C4-2B (cell line): Measurements from ENCODE around the gene GAA.
"Not testable (repeated sequence)": the region's sequence is repeated elsewhere in the genome, so short reads cannot be mapped to it uniquely, and the experiment has no call there.

Experiments used
- ZFX ChIP-seq: fragments of 450-650 bp; IDR thresholded peaks from 2 replicates; pipeline ENCODE4 v1.6.1; 2017
- TF ChIP-seq, protein P1 (sequence below): fragments of 450-650 bp; conservative IDR thresholded peaks from 2 replicates; pipeline ENCODE4 v1.5.1; 2017; ENCODE audit warnings: mild to moderate bottlenecking

DNA sequence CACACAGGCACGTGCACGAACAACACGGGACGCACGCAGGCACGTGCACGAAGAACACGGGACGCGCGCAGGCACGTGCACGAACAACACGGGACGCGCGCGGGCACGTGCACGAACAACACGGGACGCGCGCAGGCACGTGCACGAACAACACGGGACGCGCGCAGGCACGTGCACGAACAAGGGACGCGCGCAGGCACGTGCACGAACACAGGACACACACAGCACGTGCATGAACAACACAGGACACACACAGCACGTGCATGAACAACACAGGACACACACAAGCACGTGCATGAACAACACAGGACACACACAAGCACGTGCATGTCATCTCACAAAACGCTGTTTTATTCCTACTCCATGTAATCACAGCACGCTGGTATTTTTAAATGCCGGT, 11.2 kb upstream of the GAA start:
- TF ChIP-seq, protein P1, sequence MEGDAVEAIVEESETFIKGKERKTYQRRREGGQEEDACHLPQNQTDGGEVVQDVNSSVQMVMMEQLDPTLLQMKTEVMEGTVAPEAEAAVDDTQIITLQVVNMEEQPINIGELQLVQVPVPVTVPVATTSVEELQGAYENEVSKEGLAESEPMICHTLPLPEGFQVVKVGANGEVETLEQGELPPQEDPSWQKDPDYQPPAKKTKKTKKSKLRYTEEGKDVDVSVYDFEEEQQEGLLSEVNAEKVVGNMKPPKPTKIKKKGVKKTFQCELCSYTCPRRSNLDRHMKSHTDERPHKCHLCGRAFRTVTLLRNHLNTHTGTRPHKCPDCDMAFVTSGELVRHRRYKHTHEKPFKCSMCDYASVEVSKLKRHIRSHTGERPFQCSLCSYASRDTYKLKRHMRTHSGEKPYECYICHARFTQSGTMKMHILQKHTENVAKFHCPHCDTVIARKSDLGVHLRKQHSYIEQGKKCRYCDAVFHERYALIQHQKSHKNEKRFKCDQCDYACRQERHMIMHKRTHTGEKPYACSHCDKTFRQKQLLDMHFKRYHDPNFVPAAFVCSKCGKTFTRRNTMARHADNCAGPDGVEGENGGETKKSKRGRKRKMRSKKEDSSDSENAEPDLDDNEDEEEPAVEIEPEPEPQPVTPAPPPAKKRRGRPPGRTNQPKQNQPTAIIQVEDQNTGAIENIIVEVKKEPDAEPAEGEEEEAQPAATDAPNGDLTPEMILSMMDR: not testable (repeated sequence)
- not testable (repeated sequence) for TF ChIP-seq ZFX
